ENCODE results near the gene C2orf80. TPM values are rescaled to one million over a fixed set of nuclear protein-coding genes. Genes with fewer than 3 reads are reported as not detected.

C2orf80 gene
- total RNA-seq, 4 donors from 2014 or later: not detected

- Histone ChIP-seq H3K9me3 (no peaks in the 10 kb centered on the region), H3K27me3 (peaks cover 25% of the 10 kb centered on the region), H3K4me1 (no peaks in the 10 kb centered on the region), H3K4me3 (no peak overlapping the region), H3K36me3 (no peaks in the 10 kb centered on the region), H3K27ac (no peak overlapping the region)
- 81 to 92% methylated on average over 2 of the region's 2 CpGs for WGBS, 2 donors (ENCODE audit: low coverage in 1 of 2)
- TF ChIP-seq CTCF (IDR thresholded peaks at IDR 0.05): no peak
- TF ChIP-seq POLR2A (IDR thresholded peaks at IDR 0.05): no peak
- no peak for TF ChIP-seq EP300 (IDR thresholded peaks at IDR 0.05)
- TF ChIP-seq POLR2AphosphoS5 (IDR thresholded peaks at IDR 0.05): no peak
- ATAC-seq: no peak
Observed at GRCh38 chr2:208164951-208165755, 24.7 kb downstream of the C2orf80 start.

DNA sequence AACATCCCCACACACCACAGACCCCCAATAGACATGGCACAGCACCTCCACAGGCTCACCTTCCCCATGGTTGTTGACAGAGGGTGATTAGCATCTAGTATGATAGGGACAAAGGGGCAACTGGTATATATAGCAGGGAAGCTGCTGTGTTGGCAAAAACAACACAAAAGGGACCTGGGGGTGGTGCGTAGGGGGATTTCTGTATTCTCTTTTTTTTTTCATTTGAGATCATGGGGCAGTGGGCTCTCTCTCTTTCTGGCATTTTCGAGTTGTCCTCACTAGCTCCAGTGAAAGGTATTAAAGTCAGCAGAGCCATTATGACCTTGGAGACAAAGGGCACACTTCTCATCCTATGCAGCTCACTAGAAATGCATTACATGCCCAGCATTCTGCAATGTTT, 26.3 kb downstream of the C2orf80 start, which contains the start of gene CRYGA:
TSS of gene CRYGA (minus strand) at position 101 of the 400 bp plus-strand sequence. CDS start at position 68, 33 bp downstream.
- no peak within 1 kb of the TSS for H3K27ac ChIP-seq
- no peaks in the 10 kb centered on the region for H3K9me3 ChIP-seq
- no peaks in the 10 kb centered on the region for H3K4me1 ChIP-seq
- ATAC-seq: no peak
- 82 to 83% methylated on average over 2 of the region's 2 CpGs for whole genome bisulfite sequencing, 2 donors (ENCODE audit: low coverage in 1 of 2)
- H3K27me3 ChIP-seq: peaks cover 20% of the 10 kb centered on the region
- TF ChIP-seq CTCF (IDR thresholded peaks at IDR 0.05) (no peak), POLR2AphosphoS5 (IDR thresholded peaks at IDR 0.05) (no peak), EP300 (IDR thresholded peaks at IDR 0.05) (no peak), POLR2A (IDR thresholded peaks at IDR 0.05) (no peak)
- no peaks in the 10 kb centered on the region for H3K36me3 ChIP-seq
- H3K4me3 ChIP-seq: no peak within 1 kb of the TSS

GRCh38 chr2:208156439-208156838, 33.4 kb downstream of the C2orf80 start:
- no peak overlapping the region for H3K4me3 ChIP-seq
- TF ChIP-seq CTCF (IDR thresholded peaks at IDR 0.05): no peak
- TF ChIP-seq POLR2AphosphoS5 (IDR thresholded peaks at IDR 0.05): no peak
- no peak for TF ChIP-seq POLR2A (IDR thresholded peaks at IDR 0.05)
- no peak for TF ChIP-seq EP300 (IDR thresholded peaks at IDR 0.05)
- WGBS, 2 donors (ENCODE audit: low coverage in 1 of 2): 83 to 85% methylated on average over 1 of the region's 2 CpGs
- H3K36me3 ChIP-seq: no peaks in the 10 kb centered on the region
- peaks cover 0 to 3% (median 0%) of the 10 kb centered on the region in 3 donors for H3K9me3 ChIP-seq
- no peak overlapping the region for H3K27ac ChIP-seq
- ATAC-seq: no peak
- no peaks in the 10 kb centered on the region for H3K4me1 ChIP-seq
- no peaks in the 10 kb centered on the region for H3K27me3 ChIP-seq

GRCh38 chr2:208153156-208153555, 36.7 kb downstream of the C2orf80 start:
- H3K36me3 ChIP-seq: no peaks in the 10 kb centered on the region

More at GRCh38 chr2:208153156-208153555, 36.7 kb downstream of the C2orf80 start:
- no peak for ATAC-seq
- Histone ChIP-seq H3K27ac (no peak overlapping the region), H3K4me1 (no peaks in the 10 kb centered on the region), H3K9me3 (peaks cover 0 to 5% (median 0%) of the 10 kb centered on the region in 3 donors), H3K4me3 (no peak overlapping the region), H3K27me3 (no peaks in the 10 kb centered on the region)
- TF ChIP-seq POLR2AphosphoS5 (IDR thresholded peaks at IDR 0.05) (no peak), POLR2A (IDR thresholded peaks at IDR 0.05) (no peak), CTCF (IDR thresholded peaks at IDR 0.05) (no peak), EP300 (IDR thresholded peaks at IDR 0.05) (no peak)

Measured in gastroesophageal sphincter (tissue), 4 donors.